Pancreas (tissue), 10 donors: ENCODE data around the gene SAA1. TPM values are rescaled to one million over a fixed set of nuclear protein-coding genes. Genes with fewer than 3 reads are reported as not detected.
A peak's percentile ranks its signal among the peaks of the same experiment; 100 is the strongest.

Experiments
- ATAC-seq, 4 donors: fragments of 200-7000 bp; cut with Tn5 transposase; one replicate each; pipeline versions ENCODE4 v1.8.0 to v1.9.1; 2020; ENCODE audit warnings: mild to moderate bottlenecking in 4 of 4, moderate library complexity in 4 of 4
- DNase-seq, 6 donors: peaks; one replicate each; pipeline ENCODE4 v3.0.0-alpha.2; 2020
- FAIRE-seq: peaks from 2 replicates; lab custom pipeline; 2012; peaks lifted over from hg19 to GRCh38; lab: Jason Lieb, UNC
- H3K27ac ChIP-seq, 4 donors: fragments of 200-600 bp; sonication (generic); 1 replicate in 3 of 4; 2 replicates in 1 of 4; pipeline versions ENCODE4 v1.5.0 to v1.8.0; 2020
- H3K27me3 ChIP-seq, 4 donors: fragments of 200-600 bp; one replicate each; pipeline ENCODE4 v1.8.0; 2021
- H3K36me3 ChIP-seq, 3 donors: fragments of 200-600 bp; sonication (generic) in 1 of 3; one replicate each; pipeline versions ENCODE4 v1.5.0 to v1.8.0; 2020 to 2021
- H3K4me1 ChIP-seq, 3 donors: fragments of 200-600 bp; one replicate each; pipeline ENCODE4 v1.8.0; 2021
- H3K4me3 ChIP-seq, 4 donors: fragments of 200-600 bp; sonication (generic) in 2 of 4; one replicate each; pipeline versions ENCODE4 v1.5.0 to v1.8.0; 2020 to 2021
- H3K9me3 ChIP-seq, 4 donors: fragments of 200-600 bp; one replicate each; pipeline ENCODE4 v1.8.0; 2021
- WGBS, 2 donors: extraction: QIAGEN DNeasy Blood & Tissue Kit; methylation state at CpG; one replicate each; pipeline ENCODE4 v1.1.7; 2013; 5-methylcytosine and 5-hydroxymethylcytosine counted together
- intact Hi-C, 3 donors: fragments of 100-400 bp; cut with DNase I; formaldehyde crosslinking; loops; one replicate each; pipeline versions ENCODE4 v1.11.1 to v1.14.2; 2022
- polyA plus RNA-seq, 2 donors: library from polyadenylated mRNA; stranded (reverse); fragments of 200-250 nt; gene quantifications; one replicate each; pipeline ENCODE4 v1.2.3, GENCODE V29; 2013
- total RNA-seq, 6 donors: library from RNA; stranded (reverse); fragmentation: NEBNext Ultra II Directional in 4 of 6; extraction: Animal tissue kit (Norgen Biotek cat#: 25700) in 4 of 6; gene quantifications; one replicate each; pipeline versions ENCODE4 v1.2.1 to v1.2.4, GENCODE V29; 2021 to 2023
- TF ChIP-seq, protein P1 (sequence below), 4 donors: fragments of 200-600 bp; sonication (generic) in 3 of 4; IDR thresholded peaks; one replicate each; pipeline versions ENCODE4 v1.5.0 to v1.8.0; 2021; ENCODE audit warnings: antibody characterized with exemption in 4 of 4
- donor health status: healthy with polysubstance abuse.
- donor health status: DM: no; HTN: no; CAD: no; lungs with moderate emphysema.
- donor health status: DM: no; HTN: no; CAD: no.
- donor health status: control.
- donor health status: control.
- donor health status: Bipolar disorder and iron deficiency.
- donor health status: DM: yes; HTN: yes; CAD: no.
- donor health status: DM: no; HTN: no; CAD: no.
- donor health status: DM: no; HTN: no; CAD: no.
- donor health status: DM: yes; HTN: yes; CAD: no.

The SAA1 gene
- total and polyA plus RNA-seq, 8 donors = 0.67 to 77.9 (median 11.3) TPM

DNA sequence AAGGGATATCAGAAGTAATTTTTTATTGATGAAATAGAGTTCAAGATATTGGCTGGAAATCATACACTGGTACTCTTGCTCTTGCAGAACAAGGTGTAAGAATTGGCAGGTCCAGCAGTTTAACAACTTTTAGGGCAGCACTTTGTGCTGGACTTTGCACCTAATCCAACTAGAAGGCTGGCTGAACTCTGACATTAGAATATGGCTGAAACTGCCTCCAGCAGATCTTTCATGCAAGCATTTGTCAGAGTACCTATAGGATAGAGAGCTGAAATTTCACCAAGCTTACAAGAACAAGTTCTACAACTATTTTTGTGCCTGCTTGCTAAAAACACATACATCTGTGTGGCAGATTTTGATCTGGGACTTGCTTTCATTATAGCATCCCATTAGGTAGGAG is 38.7 kb downstream of the SAA1 start:
- no peak for FAIRE-seq
- intact Hi-C loops = no loop called here
- Histone ChIP-seq H3K36me3 (peaks cover 0 to 15% (median 0%) of the 10 kb centered on the region in 3 donors), H3K27me3 (no peaks in the 10 kb centered on the region), H3K4me1 (peaks cover 5 to 21% (median 11%) of the 10 kb centered on the region in 3 donors), H3K9me3 (no peaks in the 10 kb centered on the region), H3K27ac (no peak overlapping the region), H3K4me3 (no peak overlapping the region)
- TF ChIP-seq, protein P1, sequence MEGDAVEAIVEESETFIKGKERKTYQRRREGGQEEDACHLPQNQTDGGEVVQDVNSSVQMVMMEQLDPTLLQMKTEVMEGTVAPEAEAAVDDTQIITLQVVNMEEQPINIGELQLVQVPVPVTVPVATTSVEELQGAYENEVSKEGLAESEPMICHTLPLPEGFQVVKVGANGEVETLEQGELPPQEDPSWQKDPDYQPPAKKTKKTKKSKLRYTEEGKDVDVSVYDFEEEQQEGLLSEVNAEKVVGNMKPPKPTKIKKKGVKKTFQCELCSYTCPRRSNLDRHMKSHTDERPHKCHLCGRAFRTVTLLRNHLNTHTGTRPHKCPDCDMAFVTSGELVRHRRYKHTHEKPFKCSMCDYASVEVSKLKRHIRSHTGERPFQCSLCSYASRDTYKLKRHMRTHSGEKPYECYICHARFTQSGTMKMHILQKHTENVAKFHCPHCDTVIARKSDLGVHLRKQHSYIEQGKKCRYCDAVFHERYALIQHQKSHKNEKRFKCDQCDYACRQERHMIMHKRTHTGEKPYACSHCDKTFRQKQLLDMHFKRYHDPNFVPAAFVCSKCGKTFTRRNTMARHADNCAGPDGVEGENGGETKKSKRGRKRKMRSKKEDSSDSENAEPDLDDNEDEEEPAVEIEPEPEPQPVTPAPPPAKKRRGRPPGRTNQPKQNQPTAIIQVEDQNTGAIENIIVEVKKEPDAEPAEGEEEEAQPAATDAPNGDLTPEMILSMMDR (IDR thresholded peaks at IDR 0.05) = no peak
- no peak for DNase-seq
- ATAC-seq = peak in 3 of 4 donors; percentile 23 to 66 (median 32)

DNA sequence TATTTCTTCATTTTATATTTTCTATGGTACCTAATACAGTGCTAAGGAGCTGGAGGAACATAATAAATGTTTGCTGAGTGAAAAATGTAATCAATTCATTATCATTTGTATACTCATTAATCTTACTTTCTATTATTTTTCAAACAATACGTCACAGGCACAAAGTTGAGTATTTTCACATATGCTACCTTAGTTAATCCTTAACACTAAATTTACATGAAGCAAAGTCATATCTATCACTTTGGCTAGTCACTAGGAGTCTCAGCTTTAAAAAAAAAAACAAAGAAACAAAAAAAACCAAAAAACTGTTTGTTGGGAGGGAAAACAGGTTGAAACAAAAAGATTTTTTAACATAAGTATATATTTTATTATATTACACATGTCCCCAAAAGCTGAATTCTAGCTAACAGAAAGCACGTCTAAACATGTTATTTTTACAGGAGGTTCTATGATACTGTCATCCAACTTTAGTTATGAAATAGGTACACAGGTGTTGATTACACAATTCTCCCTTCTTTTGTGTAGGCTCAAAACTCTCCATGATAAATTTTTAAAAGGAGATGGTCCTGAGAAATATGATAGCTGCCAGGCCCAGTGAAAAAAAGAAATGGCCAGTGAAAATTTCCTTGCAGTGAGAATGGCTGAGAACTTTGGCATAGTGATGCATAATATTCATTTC is 41.5 kb downstream of the SAA1 start:
- TF ChIP-seq, protein P1 (IDR thresholded peaks at IDR 0.05) = no peak
- Histone ChIP-seq H3K4me3 (no peak overlapping the region), H3K36me3 (peaks cover 0 to 11% (median 0%) of the 10 kb centered on the region in 3 donors), H3K9me3 (no peaks in the 10 kb centered on the region), H3K27me3 (no peaks in the 10 kb centered on the region), H3K4me1 (peaks cover 20 to 31% (median 29%) of the 10 kb centered on the region in 3 donors), H3K27ac (peak overlapping the region in 2 of 4 donors; percentile 35 to 60)
- WGBS, 2 donors = 26 to 34% methylated on average over 2 of the region's 2 CpGs
- intact Hi-C loops = no loop called here
- FAIRE-seq (no peak), ATAC-seq (peak; percentile 58 to 71 (median 64)), DNase-seq (no peak)

DNA sequence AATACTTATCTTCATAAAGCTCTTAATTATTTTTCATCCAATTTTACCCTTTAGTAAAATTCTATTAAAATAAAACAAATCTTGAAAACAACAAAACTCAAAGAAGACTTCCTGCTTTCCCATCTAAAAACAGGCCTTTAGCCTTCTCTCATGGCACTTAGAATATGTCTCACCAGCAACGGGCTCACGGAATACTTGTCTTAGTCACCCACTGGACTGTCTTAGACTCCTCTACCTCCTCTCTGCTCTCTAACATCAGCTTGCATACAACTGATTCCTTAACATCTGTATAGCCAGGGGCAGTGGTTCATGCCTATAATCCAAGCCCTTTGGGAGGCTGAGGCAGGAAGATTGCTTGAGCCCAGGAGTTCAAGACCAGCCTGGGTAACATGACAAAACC is 42.2 kb downstream of the SAA1 start:
- FAIRE-seq (no peak), ATAC-seq (no peak), DNase-seq (no peak)
- H3K4me1 ChIP-seq = peaks cover 27 to 36% (median 33%) of the 10 kb centered on the region in 3 donors
- WGBS, 2 donors = 86 to 94% methylated on average over 2 of the region's 2 CpGs
- H3K9me3 ChIP-seq = no peaks in the 10 kb centered on the region
- TF ChIP-seq, protein P1 (IDR thresholded peaks at IDR 0.05) = no peak
- H3K27me3 ChIP-seq = no peaks in the 10 kb centered on the region
- H3K4me3 ChIP-seq = no peak overlapping the region
- H3K36me3 ChIP-seq = peaks cover 0 to 6% (median 0%) of the 10 kb centered on the region in 3 donors
- intact Hi-C loops = no loop called here
- H3K27ac ChIP-seq = peak overlapping the region in 2 of 4 donors; percentile 46 to 60

DNA sequence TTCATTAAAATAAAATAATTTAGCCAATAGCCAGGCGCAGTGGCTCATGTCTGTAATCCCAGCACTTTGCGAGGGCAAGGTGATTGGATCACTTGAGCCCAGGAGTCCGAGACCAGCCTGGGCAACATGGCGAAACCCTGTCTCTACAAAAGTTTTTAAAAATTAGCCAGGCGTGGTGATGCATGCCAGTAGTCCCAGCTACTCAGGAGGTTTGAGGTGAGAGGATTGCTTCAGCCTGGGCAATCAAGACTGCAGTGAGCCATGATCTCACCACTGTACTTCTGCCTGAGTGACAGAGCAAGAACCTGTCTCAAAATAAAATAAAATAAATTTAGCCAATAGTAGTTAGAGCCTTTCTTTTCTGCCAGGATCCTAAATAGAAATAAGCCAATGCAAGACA is 43.6 kb downstream of the SAA1 start:
- no peak for ATAC-seq
- no peaks in the 10 kb centered on the region for H3K36me3 ChIP-seq
- intact Hi-C loops = no loop called here
- TF ChIP-seq, protein P1 (IDR thresholded peaks at IDR 0.05) = no peak
- FAIRE-seq = no peak
- H3K4me3 ChIP-seq = no peak overlapping the region
- 94 to 98% methylated on average over 5 of the region's 5 CpGs for whole genome bisulfite sequencing, 2 donors
- H3K9me3 ChIP-seq = no peaks in the 10 kb centered on the region
- no peak overlapping the region for H3K27ac ChIP-seq
- H3K27me3 ChIP-seq = no peaks in the 10 kb centered on the region
- H3K4me1 ChIP-seq = peaks cover 27 to 40% (median 28%) of the 10 kb centered on the region in 3 donors
- DNase-seq = no peak

DNA sequence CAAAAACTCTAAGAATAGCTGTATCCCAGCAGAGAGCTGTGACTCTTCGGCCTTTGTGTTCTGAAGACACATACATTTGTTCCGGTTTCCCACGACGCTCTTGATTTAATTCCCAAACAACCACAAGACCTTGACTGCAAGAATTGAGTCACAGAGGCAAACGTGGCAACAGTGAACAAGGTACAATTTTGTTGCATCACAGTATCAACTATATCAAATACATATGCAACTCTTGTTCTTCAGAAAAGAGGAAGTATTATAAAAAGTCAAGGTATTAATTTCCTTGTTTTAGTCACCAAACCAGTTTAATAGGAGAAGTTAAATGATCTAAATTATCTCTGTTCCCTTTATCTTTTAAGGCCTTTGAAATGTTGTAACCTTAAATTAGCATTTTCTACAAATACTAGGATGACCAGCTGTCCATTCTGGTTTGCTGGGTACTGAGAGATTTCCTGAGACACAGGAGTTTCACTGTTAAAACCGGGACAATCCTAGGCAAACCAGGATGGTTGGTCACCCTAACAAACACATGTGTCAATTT is 44.8 kb downstream of the SAA1 start:
- no peaks in the 10 kb centered on the region for H3K9me3 ChIP-seq
- FAIRE-seq (no peak), ATAC-seq (peak in 3 of 4 donors; percentile 14 to 51 (median 39)), DNase-seq (no peak)
- 56 to 69% methylated on average over 6 of the region's 6 CpGs for WGBS, 2 donors
- H3K4me3 ChIP-seq = no peak overlapping the region
- peaks cover 27 to 40% (median 27%) of the 10 kb centered on the region in 3 donors for H3K4me1 ChIP-seq
- intact Hi-C loops = no loop called here
- no peaks in the 10 kb centered on the region for H3K27me3 ChIP-seq
- peak overlapping the region in 2 of 4 donors; percentile 4 to 66 for H3K27ac ChIP-seq
- TF ChIP-seq, protein P1 (IDR thresholded peaks at IDR 0.05) = no peak
- H3K36me3 ChIP-seq = no peaks in the 10 kb centered on the region
